Activated CD8-positive, alpha-beta memory T cell treated with anti-CD3 and anti-CD28 coated beads, Interleukin-2, amount 50 U/mL, for 1 hour (primary cell): Measurements from ENCODE around the gene LRRC36.

Source experiments
- DNase-seq: peaks from one replicate; pipeline ENCODE4 v3.0.0-alpha.2; 2020; ENCODE audit errors: extremely low read depth

The LRRC36 gene, protein sequence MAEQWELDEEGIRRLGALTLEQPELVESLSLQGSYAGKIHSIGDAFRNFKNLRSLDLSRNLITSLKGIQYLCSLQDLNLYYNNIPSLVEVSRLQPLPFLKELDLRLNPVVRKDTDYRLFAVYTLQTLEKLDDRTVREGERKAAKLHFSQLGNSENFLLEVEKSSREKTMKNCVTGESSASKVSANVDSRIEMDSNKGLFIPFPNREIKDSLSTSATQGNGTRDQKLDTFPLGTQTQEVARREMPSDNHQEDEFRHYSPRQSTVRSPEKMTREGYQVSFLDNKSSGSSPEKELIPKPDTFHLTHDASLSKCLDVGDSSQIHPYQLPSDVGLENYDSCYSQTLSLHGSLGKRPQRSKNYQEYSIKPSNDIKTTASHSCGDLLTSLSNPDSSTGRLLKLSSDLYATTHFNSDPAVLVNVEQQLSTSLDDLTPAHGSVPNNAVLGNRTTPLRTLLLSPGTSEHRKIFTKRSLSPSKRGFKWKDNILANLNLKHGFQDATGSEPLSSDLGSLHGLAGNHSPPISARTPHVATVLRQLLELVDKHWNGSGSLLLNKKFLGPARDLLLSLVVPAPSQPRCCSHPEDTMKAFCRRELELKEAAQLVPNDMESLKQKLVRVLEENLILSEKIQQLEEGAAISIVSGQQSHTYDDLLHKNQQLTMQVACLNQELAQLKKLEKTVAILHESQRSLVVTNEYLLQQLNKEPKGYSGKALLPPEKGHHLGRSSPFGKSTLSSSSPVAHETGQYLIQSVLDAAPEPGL

DNA sequence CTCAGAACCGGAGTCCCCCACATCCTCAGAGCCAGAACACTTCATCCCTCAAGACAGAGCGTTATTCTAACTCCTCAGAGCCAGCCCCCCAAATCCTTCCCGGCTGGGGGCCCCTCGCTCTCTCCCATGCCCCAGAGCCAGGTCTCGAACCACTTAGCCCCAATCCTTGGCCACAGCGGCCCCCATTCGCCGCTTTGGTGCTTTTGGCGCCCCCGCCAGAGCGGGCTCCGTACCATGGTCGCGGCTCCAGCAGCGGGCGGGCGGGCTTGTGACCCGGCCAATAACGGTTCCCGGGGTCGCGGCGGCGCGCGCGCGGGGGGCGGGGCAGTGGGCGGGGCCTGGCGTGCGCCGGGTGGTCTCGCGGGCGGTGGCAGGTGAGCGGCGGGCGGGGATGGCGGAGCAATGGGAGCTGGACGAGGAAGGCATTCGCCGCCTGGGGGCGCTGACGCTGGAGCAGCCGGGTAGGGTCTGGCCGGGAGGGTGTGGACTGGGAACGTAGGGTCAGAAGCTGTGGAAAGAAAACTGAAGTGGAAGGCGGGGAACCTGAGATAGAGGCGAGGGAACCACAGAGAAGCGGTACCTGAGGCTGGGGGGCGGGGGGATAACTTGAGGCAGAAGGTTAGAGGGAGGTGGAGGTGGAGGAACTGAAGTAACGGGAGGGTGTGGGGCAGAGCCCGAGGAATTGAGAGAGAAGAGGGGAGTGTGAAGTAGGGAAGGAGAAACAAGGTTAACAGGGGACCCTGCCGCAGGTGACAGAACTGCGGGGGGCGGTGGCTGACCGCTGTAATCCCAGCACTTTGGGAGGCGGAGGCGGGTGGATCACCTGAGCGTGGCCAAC is at the start of gene LRRC36, which contains the start of gene KCTD19:
LRRC36 (plus strand) TSS at position 344 of the 838 bp plus-strand sequence; CDS start at position 392, 48 bp downstream.
KCTD19 (minus strand) TSS at position 270 of the 838 bp plus-strand sequence; CDS start at position 236, 34 bp downstream.
- peak; percentile 23 for DNase-seq

DNA sequence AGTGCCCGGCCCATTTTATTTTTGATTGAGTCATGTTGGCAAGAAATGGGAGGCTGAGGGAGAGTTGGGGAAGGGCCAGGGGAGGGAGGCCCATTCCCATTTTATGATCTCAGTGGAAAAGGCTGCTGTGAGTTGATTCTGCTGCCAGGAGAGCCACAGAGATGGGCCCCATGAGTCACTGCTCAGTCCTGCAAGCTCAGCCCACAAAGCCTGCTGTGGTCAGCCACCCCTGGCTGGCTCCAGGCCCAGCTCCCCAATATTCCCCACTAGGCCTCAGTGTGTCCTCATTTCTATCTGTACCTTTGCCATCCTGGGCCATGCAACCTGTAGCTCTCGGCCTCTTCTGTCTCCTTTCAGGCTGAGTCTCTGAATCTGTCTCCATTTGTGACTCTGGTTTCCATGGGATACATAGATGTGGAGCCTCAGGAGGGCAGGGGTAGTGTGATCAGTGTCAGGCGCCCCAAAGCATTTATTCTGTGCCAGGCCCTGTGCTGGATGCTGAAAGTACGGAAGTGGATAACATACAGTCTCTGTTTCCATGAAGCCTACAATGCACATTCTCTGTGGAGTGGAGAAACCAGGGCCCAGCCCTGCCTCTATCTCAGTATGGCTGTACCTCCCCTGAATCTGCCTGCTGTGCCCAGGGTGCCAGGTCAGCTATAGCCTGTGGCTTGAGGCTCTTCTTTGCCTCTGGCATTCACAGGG is 49.2 kb upstream of the LRRC36 start:
- no peak for DNase-seq

DNA sequence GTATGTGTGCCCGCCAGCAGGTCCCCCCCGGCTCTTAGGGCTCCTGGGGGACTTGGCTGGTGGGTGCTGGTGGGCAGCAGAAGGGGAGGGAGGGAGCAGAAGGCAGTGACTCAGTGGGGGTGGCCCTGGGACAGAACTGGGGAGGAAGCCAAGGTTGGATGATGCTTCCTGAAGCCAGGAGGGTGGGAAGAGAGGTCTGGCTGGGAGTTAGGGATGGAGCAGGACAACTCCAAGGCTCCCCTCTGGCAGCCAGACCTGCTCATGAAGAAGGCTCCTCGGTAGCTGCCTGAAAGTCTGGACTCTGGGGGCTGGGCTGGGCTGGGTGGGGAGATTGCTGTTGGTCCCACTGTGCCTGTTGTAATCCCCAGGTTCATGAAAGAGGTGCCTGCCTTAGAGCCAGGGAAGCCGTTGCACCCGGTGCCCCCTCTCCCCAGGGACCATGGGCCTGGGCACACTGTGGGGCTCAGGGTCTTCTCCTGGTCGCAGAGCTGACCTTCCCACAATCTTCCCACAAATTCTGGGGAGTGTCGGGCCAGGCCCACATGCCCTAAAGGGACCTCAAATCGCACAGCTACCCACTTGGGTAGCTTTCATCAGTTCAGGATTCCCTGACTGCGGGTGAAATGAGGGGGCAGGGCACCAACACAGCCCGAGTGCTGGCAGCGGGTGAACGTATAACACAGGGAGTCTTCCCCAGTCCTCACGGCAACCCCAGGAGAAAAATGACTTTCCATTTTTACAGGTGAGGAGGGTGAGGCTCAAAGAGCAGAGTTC is 48.4 kb upstream of the LRRC36 start:
- DNase-seq, result no peak

DNA sequence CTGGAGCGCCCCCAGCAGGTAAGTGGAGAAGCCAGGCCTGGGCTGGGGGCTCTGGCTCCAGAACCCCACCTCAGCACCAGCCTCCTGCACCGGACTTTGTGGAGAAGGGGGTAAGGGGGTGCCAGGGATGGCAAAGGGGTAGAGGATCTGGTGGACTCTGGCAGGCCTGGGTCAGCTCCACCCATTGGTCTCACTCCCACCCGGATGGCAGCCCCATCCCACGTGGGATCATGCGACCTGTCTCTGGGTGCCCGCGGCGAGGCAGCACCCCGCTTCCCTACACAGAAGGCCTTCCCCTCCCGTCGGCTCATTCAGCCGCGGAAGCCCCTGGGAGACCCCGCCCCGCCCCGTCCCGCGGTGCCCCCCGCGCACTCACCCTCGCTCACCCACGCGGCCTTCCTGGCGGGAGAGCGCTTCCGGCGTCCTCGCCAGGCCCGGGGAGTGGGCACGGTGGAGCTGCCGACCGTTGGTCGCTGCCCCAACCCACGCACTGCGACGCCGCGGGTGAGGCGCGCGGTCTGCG is 47.8 kb upstream of the LRRC36 start:
- DNase-seq, result no peak

DNA sequence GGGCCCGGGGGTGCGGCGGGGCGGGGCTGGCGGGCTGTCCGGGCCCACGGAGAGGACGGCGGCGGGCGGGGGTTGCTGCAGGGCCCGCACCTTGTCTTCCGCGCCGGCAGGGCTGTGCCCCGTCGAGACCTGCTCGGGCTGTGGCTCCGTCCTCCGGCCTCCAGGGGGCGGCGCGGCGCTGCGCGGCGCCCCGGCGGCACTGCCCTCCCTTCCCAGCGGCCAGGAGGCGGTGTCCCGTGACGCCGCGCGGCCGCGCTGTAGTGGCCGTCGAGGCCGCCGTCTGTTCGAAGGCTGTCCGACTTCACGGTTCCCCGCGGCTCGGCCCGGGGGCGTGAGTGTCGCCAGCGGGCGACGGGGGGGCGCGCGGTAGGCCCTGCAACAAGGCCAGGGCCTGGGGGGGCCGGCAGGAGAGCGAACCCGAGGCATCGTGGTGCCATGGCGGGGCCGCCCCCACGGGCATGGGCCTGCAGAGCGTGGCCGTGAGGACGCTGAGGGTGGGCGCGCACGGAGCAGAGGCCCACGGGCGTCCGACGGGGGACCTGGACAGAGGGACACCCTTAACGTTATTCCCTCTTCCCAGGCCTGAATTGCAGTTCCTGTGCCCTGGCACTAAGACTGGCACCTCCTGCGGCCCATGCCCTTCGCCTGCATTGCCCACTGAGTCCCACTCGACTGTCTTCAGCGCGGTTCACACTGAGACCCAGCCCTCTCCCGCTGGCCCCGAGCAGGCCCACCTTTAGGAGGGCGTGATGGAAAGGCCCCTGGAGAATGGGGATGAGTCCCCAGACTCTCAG is 47.1 kb upstream of the LRRC36 start, which contains the start of gene PLEKHG4:
PLEKHG4 (plus strand) TSS at position 237 of the 794 bp plus-strand sequence; CDS start at position 750, 513 bp downstream.
- peak; percentile 41 for DNase-seq

DNA sequence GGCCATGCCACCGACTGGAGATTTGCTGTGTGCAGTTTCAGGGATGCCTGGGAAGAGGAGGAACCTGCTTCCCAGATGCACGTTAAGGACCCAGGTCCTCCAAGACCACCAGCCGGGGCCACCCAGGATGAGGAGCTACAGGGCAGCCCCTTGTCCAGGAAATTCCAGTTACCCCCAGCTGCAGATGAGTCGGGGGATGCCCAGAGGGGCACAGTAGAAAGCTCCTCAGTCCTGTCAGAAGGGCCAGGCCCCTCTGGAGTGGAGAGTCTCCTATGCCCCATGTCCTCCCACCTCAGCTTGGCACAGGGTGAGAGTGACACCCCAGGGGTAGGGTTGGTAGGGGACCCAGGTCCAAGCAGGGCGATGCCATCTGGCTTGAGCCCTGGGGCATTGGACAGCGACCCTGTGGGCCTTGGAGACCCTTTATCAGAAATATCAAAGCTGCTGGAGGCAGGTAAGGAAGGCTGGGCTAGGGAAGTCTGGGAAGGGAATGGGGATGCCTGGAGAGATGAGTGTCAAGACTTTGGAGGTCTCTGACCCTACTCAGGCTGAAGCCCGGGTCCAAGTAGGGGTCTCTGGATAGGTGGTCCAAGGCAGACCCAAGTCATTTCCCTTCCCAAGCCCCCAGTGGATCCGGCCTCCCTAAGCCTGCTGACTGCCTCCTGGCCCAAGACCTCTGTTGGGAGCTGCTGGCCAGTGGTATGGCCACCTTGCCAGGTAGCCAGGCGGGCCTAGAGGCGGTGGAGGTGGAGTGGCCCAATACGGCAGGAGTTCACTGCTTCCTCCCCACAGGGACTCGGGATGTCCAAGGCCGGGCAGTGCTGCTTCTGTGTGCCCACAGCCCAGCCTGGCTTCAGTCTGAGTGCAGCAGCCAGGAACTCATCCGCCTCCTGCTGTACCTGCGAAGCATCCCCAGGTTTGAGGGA is 46.3 kb upstream of the LRRC36 start:
- DNase-seq, result no peak

DNA sequence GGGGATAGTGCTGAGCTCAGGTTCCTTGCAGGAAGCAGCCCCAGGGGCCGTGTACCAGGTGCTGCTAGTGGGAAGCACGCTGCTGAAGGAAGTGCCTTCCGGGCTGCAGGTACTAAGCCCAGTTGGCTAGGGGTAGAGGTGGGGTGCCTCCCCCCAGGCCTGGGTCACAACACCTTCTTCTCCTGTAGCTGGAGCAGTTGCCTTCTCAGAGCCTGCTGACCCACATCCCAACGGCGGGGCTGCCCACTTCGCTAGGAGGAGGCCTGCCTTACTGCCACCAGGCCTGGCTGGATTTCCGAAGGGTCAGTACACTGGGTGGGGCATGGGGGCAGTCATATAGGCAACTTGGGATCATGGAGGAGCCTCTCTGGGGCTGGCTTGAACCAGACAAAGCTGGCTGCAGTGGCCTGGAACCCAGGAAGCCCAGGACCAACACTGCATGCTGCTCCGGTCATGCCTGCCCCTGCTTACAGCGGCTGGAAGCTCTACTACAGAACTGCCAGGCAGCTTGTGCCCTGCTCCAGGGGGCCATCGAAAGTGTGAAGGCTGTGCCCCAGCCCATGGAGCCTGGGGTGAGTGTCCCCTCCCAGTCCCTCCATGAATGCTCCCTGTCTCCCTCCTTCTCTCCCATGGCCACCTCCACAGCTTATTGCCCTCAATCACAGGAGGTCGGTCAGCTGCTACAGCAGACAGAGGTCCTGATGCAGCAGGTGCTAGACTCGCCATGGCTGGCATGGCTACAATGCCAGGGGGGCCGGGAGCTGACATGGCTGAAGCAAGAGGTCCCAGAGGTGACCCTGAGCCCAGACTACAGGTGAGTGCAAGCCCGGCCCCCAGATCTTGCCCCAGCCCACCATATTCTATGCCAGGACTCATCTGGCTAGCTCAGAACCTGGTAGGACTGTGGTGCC is 44.8 kb upstream of the LRRC36 start:
- DNase-seq, result no peak

DNA sequence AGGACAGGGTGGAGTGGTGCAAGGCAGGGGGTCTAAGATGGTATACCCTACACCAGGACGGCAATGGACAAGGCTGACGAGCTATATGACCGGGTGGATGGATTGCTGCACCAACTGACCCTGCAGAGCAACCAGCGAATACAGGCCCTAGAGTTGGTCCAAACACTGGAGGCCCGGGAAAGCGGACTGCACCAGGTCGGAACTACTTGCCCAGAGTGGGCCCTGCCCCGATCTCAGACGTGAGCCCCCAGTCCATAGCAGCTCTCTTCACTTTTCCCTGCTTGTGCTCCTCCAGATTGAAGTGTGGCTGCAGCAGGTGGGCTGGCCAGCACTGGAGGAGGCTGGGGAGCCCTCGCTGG is 44.2 kb upstream of the LRRC36 start:
- DNase-seq, result no peak

DNA sequence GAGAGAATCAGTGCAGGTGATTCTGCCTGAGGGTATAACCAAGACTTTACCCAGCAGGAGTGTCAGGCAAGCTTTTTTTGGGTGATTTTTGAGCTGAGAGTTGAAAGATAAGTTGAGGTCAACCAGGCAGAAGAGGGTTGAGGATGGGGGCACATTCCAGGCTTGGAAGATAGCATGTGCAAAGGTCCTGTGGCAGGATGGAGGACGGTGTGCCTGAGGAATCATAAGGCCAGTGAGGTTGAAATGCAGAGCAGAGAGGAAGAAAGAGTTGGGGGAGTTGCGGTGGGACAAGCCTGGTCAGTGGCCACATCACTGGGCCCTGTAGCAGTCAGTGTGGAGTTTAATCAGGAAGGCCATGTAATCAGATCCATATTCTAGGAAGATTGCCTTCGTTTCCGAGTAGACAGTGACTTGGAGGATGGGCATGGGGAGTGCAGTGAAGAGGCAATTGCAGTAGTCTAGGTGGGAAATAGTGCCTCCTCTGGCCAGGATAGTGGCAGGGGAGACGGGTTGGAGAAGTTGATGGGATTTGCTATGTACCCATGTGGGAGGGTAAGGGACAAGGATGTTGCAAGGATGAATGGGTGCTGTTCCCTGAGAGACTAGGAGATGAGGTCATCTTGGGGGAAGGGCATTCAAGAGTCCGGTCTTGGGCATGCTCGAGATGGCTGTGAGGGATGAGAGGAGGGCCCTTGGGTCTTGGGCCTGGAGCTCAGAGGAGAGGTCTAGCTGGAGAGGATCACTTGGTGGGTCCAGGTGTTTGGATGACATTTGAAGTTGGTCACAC is 43.4 kb upstream of the LRRC36 start:
- DNase-seq, result no peak

DNA sequence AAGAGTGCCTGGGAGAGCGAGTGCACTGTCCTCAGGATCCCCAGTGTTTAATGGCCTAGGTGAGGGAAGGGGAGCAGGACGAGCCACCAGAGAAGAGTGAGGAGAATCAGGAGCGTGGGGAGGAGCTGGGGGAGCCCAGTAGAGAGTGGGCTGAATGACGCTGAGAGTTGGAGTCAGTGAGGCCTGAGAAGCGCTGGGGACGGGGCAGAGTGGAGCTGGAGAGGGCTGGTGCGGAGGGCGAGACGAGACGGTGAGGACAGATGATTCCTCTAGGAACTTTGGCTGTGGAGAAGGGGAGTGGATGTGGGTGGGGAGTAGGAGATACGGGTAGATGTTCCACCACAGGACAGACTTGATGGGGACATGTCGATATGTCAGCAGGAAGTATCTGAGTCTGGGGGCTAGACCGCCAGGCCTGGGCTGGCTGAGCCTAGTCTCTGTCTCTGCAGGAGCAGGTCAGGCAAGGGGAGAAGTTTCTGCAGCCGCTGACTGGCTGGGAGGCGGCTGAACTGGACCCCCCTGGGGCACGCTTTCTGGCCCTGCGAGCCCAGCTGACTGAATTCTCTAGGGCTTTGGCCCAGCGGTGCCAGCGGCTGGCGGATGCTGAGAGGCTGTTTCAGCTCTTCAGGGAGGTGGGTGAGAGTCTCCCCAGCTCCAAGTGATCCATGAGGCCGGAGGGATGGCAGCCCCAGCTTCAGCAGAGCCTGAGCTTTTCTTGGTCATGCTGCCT is 42.6 kb upstream of the LRRC36 start:
- no peak for DNase-seq

DNA sequence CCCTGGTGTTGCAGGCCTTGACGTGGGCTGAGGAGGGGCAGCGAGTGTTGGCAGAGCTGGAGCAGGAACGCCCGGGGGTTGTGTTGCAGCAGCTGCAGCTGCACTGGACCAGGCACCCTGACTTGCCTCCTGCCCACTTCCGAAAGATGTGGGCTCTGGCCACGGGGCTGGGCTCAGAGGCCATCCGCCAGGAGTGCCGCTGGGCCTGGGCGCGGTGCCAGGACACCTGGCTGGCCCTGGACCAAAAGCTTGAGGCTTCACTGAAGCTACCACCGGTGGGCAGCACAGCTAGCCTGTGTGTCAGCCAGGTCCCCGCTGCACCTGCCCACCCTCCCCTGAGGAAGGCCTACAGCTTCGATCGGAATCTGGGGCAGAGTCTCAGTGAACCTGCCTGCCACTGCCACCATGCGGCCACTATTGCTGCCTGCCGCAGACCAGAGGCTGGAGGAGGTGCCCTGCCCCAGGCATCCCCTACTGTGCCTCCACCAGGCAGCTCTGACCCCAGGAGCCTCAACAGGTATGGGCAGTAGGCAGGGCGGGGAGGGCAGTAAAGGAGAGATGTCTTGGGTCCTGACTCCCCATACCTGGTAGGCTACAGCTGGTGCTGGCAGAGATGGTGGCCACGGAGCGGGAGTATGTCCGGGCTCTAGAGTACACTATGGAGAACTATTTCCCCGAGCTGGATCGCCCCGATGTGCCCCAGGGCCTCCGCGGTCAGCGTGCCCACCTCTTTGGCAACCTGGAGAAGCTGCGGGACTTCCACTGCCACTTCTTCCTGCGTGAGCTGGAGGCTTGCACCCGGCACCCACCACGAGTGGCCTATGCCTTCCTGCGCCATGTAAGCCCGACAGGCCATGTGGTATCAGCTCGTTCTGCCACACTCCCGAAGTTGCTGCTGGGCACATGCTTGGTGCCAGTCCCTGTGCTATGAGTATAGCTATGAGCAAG is 41.6 kb upstream of the LRRC36 start:
- no peak for DNase-seq

DNA sequence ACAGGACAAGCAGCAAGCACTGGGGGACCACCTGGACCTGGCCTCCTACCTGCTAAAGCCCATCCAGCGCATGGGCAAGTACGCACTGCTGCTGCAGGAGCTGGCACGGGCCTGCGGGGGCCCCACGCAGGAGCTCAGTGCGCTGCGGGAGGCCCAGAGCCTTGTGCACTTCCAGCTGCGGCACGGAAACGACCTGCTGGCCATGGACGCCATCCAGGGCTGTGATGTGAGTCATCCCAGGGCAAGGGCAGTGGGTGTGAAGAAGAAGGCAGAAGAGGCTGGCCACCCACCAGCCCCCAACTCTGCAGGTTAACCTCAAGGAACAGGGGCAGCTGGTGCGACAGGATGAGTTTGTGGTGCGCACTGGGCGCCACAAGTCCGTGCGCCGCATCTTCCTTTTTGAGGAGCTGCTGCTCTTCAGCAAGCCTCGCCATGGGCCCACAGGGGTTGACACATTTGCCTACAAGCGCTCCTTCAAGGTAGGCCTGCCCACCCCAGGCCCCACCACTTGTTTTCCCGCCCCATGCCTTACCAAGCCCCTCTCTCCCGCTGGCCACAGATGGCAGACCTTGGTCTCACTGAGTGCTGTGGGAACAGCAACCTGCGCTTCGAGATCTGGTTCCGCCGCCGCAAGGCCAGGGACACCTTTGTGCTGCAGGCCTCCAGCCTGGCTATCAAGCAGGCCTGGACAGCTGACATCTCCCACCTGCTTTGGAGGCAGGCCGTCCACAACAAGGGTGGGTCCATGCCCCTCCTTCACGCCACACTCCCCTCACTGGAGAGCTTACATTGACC is 40.0 kb upstream of the LRRC36 start:
- no peak for DNase-seq

DNA sequence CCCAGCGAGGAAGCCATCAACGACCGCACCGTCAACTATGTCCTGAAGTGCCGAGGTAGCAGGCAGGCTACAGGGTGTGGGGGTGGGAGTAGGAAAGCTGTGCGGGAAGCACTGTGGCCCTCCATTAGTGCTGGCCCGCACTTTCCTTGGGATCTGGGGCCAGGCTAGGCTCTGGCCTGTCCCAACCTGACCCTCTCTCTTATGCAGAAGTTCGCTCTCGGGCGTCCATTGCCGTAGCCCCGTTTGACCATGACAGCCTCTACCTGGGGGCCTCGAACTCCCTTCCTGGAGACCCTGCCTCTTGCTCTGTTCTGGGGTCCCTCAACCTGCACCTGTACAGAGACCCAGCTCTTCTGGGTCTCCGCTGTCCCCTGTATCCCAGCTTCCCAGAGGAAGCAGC is 38.7 kb upstream of the LRRC36 start:
- DNase-seq, result no peak

DNA sequence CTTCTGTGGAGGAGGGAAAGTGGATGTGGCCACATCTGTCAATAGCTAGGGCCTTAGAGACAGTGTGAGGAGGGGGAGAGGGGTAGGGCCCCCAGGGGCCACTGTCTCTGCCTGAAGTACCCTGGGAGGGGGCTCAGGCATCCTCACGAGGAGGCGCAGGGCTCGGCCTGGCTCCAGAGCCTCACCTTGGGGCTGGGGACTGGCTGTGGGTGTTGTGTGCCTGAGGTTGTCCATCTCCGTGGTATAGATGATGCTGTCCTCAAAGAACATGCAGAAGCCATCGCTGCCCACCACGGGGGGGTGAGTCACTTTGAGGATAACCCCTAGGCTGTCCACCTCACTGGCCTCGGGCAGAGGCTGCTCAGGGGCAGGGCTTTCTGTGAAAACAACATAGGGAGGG is 35.2 kb upstream of the LRRC36 start:
- no peak for DNase-seq
